Left ventricle myocardium inferior (tissue), 1 donor: Measurements from ENCODE around the gene COL23A1. TPM values are rescaled to one million over a fixed set of nuclear protein-coding genes. Genes with fewer than 3 reads are reported as not detected.
A peak's percentile ranks its signal among the peaks of the same experiment; 100 is the strongest.

Experiments used
- DNase-seq: peaks from one replicate; pipeline ENCODE4 v3.0.0-alpha.2; 2020
- H3K27ac ChIP-seq: fragments of 200-600 bp; replicated peaks from 2 replicates; pipeline ENCODE4 v1.8.0; 2021
- H3K27me3 ChIP-seq: fragments of 200-600 bp; 2 replicates; pipeline ENCODE4 v1.8.0; 2021; ENCODE audit warnings: low read depth
- H3K36me3 ChIP-seq: fragments of 200-600 bp; 2 replicates; pipeline ENCODE4 v1.8.0; 2021
- H3K4me1 ChIP-seq: fragments of 200-600 bp; 2 replicates; pipeline ENCODE4 v1.8.0; 2021
- H3K4me3 ChIP-seq: fragments of 200-600 bp; 2 replicates; pipeline ENCODE4 v1.8.0; 2021; ENCODE audit warnings: mild to moderate bottlenecking, moderate library complexity
- H3K9me3 ChIP-seq: fragments of 200-600 bp; replicated peaks from 2 replicates; pipeline ENCODE4 v1.8.0; 2021
- intact Hi-C: fragments of 100-400 bp; cut with micrococcal nuclease; formaldehyde crosslinking; loops from one replicate; pipeline ENCODE4 v1.11.0; 2022
- total RNA-seq: library from RNA; stranded (reverse); fragmentation: NEBNext Ultra II Directional; extraction: Animal tissue kit (Norgen Biotek cat#: 25700); gene quantifications from one replicate; pipeline ENCODE4 v1.2.1, GENCODE V29; 2021
- TF ChIP-seq, protein P1 (sequence below): fragments of 200-600 bp; IDR thresholded peaks from 2 replicates; pipeline ENCODE4 v1.8.0; 2021; ENCODE audit warnings: antibody characterized with exemption, mild to moderate bottlenecking, borderline replicate concordance
- donor health status: DM: no; HTN: yes; CAD: no; lungs with severe emphysema.

Gene COL23A1
- total RNA-seq, 1 donor from 2014 or later = 27.4 TPM

- no peaks in the 10 kb centered on the region for H3K36me3 ChIP-seq
- intact Hi-C loops = no loop called here
- TF ChIP-seq, protein P1, sequence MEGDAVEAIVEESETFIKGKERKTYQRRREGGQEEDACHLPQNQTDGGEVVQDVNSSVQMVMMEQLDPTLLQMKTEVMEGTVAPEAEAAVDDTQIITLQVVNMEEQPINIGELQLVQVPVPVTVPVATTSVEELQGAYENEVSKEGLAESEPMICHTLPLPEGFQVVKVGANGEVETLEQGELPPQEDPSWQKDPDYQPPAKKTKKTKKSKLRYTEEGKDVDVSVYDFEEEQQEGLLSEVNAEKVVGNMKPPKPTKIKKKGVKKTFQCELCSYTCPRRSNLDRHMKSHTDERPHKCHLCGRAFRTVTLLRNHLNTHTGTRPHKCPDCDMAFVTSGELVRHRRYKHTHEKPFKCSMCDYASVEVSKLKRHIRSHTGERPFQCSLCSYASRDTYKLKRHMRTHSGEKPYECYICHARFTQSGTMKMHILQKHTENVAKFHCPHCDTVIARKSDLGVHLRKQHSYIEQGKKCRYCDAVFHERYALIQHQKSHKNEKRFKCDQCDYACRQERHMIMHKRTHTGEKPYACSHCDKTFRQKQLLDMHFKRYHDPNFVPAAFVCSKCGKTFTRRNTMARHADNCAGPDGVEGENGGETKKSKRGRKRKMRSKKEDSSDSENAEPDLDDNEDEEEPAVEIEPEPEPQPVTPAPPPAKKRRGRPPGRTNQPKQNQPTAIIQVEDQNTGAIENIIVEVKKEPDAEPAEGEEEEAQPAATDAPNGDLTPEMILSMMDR = no peak
- H3K27me3 ChIP-seq = no peaks in the 10 kb centered on the region
- H3K4me1 ChIP-seq = peaks cover 79% of the 10 kb centered on the region
- no peaks in the 10 kb centered on the region for H3K9me3 ChIP-seq
- no peak for DNase-seq
- no peak overlapping the region for H3K4me3 ChIP-seq
- peak overlapping the region; percentile 78 for H3K27ac ChIP-seq
These were observed 351.2 kb downstream of the COL23A1 start for GRCh38 chr5:178238711-178239592.

DNA sequence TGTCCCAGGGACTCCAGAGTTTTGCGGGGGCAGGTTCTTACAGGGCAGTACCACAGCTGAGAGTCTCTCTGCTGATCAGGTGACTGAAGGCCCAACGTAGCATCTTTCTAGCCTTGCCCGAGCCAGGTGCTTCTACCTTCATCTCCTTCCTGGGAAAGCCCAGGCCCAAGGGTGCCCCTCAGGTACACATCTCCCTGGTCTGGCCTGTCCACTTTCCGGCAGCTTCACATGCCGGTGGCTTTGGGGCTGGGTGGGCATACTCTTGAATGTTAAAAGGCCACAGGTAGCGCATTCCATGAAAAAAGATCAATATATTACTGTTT, 351.9 kb downstream of the COL23A1 start:
- no peaks in the 10 kb centered on the region for H3K36me3 ChIP-seq
- peaks cover 80% of the 10 kb centered on the region for H3K4me1 ChIP-seq
- DNase-seq = no peak
- H3K27ac ChIP-seq = peak overlapping the region; percentile 78
- TF ChIP-seq, protein P1 = no peak
- H3K9me3 ChIP-seq = no peaks in the 10 kb centered on the region
- H3K4me3 ChIP-seq = no peak overlapping the region
- intact Hi-C loops = no loop called here
- no peaks in the 10 kb centered on the region for H3K27me3 ChIP-seq

GRCh38 chr5:178237431-178238312, 352.5 kb downstream of the COL23A1 start:
- no peaks in the 10 kb centered on the region for H3K27me3 ChIP-seq
- no peak overlapping the region for H3K4me3 ChIP-seq
- TF ChIP-seq, protein P1 = no peak
- no peak for DNase-seq
- intact Hi-C loops = no loop called here
- no peaks in the 10 kb centered on the region for H3K36me3 ChIP-seq
- H3K9me3 ChIP-seq = no peaks in the 10 kb centered on the region
- H3K4me1 ChIP-seq = peaks cover 84% of the 10 kb centered on the region
- peak overlapping the region; percentile 63 for H3K27ac ChIP-seq

GRCh38 chr5:178236679-178237078, 353.5 kb downstream of the COL23A1 start:
- Histone ChIP-seq H3K27ac (peak overlapping the region; percentile 63), H3K9me3 (no peaks in the 10 kb centered on the region), H3K4me1 (peaks cover 84% of the 10 kb centered on the region), H3K36me3 (no peaks in the 10 kb centered on the region), H3K4me3 (no peak overlapping the region), H3K27me3 (no peaks in the 10 kb centered on the region)
- intact Hi-C loops = no loop called here
- TF ChIP-seq, protein P1 = no peak
- peak; percentile 57 for DNase-seq

GRCh38 chr5:178236126-178236525, 354.1 kb downstream of the COL23A1 start:
- Histone ChIP-seq H3K27me3 (no peaks in the 10 kb centered on the region), H3K4me1 (peaks cover 84% of the 10 kb centered on the region), H3K27ac (peak overlapping the region; percentile 63), H3K4me3 (no peak overlapping the region), H3K36me3 (peaks cover 2% of the 10 kb centered on the region), H3K9me3 (no peaks in the 10 kb centered on the region)
- DNase-seq = peak; percentile 9
- intact Hi-C loops = no loop called here
- TF ChIP-seq, protein P1 = no peak
